ENCODE data around the gene SCEL. TPM values are rescaled to one million over a fixed set of nuclear protein-coding genes. Genes with fewer than 3 reads are reported as not detected.
"Not testable (repeated sequence)": the region's sequence is repeated elsewhere in the genome, so short reads cannot be mapped to it uniquely, and the experiment has no call there.

The SCEL gene
- total RNA-seq, 1 donor from 2014 or later: 14.7 TPM

DNA sequence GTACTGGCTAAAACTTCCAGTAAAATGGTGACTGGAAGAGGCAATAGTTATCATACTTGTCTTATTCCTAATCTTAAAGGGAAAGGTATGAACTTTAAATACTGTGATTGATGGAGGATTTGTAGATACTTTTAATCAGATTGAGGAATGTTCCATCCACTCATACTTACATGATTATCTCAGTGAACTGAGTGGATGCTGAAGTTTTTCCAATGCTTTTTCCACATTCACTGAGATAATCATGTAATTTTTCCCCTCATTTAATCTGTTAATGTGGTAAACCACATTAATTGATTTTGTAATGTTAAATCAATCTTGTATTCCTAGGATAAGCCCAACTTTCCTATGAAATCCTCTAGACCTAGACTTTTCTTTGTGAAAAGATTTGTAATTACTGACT lies 17.2 kb upstream of the SCEL start:
- Histone ChIP-seq H3K36me3 (ENCODE audit: control insufficient read depth, insufficient read depth, low read length) (no peaks in the 10 kb centered on the region), H3K4me3 (ENCODE audit: low read depth, low read length) (no peak overlapping the region), H3K27me3 (ENCODE audit: control insufficient read depth, insufficient read depth, low read length) (no peaks in the 10 kb centered on the region)
- TF ChIP-seq, protein P1, sequence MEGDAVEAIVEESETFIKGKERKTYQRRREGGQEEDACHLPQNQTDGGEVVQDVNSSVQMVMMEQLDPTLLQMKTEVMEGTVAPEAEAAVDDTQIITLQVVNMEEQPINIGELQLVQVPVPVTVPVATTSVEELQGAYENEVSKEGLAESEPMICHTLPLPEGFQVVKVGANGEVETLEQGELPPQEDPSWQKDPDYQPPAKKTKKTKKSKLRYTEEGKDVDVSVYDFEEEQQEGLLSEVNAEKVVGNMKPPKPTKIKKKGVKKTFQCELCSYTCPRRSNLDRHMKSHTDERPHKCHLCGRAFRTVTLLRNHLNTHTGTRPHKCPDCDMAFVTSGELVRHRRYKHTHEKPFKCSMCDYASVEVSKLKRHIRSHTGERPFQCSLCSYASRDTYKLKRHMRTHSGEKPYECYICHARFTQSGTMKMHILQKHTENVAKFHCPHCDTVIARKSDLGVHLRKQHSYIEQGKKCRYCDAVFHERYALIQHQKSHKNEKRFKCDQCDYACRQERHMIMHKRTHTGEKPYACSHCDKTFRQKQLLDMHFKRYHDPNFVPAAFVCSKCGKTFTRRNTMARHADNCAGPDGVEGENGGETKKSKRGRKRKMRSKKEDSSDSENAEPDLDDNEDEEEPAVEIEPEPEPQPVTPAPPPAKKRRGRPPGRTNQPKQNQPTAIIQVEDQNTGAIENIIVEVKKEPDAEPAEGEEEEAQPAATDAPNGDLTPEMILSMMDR (IDR thresholded peaks at IDR 0.05; ENCODE audit: insufficient read depth, low read length, poor library complexity, severe bottlenecking): no peak
- no peak for DNase-seq (ENCODE audit: low read depth)

DNA sequence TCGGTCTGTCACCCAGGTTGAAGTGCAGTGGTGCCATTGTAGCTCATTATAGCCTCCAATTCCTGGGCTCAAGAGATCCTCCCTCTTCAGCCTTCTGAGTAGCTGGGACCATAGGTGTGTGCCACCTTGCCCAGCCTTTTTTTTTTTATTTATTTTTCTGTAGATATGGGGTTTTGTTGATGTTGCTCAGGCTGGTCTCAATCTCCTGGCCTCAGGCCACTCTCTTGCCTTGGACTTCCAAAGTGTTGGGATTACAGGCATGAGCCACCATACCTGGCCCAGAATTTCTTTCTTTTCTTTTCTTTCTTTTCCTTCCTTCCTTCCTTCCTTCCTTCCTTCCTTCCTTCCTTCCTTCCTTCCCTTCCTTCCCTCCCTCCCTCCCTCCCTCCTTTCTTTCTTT lies 16.1 kb upstream of the SCEL start:
- H3K27me3 ChIP-seq (ENCODE audit: control insufficient read depth, insufficient read depth, low read length); H3K36me3 ChIP-seq (ENCODE audit: control insufficient read depth, insufficient read depth, low read length); H3K4me3 ChIP-seq (ENCODE audit: low read depth, low read length); DNase-seq (ENCODE audit: low read depth): not testable (repeated sequence)

DNA sequence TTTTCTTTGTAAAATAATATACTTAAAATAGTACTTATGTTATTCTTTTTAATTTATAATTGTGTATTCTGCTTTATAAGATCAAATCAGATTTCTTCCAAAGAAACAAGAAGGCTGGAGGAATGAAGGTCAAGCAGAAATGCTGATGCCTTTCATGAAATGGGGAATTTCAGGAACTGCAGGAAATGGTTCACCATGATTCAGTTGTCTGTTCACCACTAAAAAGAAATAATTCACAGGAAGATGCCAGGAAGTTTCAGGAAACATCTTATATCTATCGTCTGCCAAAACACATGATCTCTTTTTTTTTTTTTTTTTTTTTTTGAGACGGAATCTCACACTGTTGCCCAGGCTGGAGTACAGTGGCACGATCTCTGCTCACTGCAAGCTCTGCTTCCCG lies 15.7 kb upstream of the SCEL start:
- DNase-seq (ENCODE audit: low read depth): no peak
- H3K27me3 ChIP-seq (ENCODE audit: control insufficient read depth, insufficient read depth, low read length): no peaks in the 10 kb centered on the region
- no peaks in the 10 kb centered on the region for H3K36me3 ChIP-seq (ENCODE audit: control insufficient read depth, insufficient read depth, low read length)
- TF ChIP-seq, protein P1 (IDR thresholded peaks at IDR 0.05; ENCODE audit: insufficient read depth, low read length, poor library complexity, severe bottlenecking): no peak
- no peak overlapping the region for H3K4me3 ChIP-seq (ENCODE audit: low read depth, low read length)

DNA sequence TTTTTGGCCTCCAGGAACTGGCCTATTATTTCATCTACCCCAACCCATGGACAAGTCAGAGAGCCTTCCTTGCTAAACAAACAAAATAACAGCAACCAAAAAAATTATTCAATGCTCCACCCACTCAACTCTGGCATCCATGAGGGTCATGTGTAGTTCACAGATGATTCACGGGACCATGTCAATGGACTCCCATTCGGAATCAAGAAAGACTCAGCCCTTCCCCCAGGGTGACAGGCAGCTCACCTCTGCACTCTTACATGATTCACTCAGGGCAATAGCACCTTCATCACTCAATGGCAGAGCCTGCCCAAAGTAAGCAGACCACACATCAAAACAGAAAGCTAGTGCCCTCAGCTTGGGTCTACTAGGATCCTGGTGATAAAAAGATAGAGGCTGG lies 14.3 kb upstream of the SCEL start:
- peak; percentile 64 for DNase-seq (ENCODE audit: low read depth)
- no peaks in the 10 kb centered on the region for H3K36me3 ChIP-seq (ENCODE audit: control insufficient read depth, insufficient read depth, low read length)
- TF ChIP-seq, protein P1 (IDR thresholded peaks at IDR 0.05; ENCODE audit: insufficient read depth, low read length, poor library complexity, severe bottlenecking): no peak
- H3K27me3 ChIP-seq (ENCODE audit: control insufficient read depth, insufficient read depth, low read length): no peaks in the 10 kb centered on the region
- no peak overlapping the region for H3K4me3 ChIP-seq (ENCODE audit: low read depth, low read length)

DNA sequence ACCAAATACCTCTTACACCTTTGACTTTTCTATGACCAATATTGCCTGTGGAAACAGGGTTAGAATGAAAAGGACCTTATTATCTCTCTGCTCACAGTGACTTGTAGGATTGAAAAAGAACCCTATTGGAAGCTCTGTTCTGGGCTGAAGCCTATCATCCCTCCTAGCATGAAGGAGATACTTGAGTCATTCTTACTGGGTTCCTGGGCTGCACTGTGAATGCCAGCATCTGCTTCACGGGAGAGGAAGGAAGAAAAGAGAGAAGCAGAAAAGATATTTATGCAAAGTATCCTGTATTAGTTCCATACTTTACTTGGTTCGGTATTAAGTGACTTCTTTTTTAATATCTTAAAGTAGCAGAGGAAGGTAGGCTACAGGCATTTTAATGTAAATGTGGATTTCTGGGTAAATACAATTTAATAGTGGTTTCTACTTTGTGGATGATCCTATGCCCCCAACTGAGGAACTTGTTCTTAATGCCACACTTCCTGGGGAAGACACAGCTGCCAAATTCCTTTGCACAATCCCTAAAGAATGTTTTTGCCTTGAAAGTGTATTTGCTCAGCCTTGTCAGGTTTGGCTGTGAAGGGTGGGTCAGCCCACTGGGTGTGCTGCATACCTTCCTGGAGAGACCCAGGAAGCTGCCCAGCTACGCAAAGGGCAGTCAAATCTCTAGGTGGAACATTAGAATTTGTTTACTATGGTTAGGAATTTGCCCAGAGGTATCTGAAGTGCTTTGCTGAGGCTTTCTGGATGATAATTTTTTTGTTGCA lies 13.7 kb upstream of the SCEL start:
- no peaks in the 10 kb centered on the region for H3K27me3 ChIP-seq (ENCODE audit: control insufficient read depth, insufficient read depth, low read length)
- no peak overlapping the region for H3K4me3 ChIP-seq (ENCODE audit: low read depth, low read length)
- no peak for DNase-seq (ENCODE audit: low read depth)
- TF ChIP-seq, protein P1 (IDR thresholded peaks at IDR 0.05; ENCODE audit: insufficient read depth, low read length, poor library complexity, severe bottlenecking): peak; percentile 9
- no peaks in the 10 kb centered on the region for H3K36me3 ChIP-seq (ENCODE audit: control insufficient read depth, insufficient read depth, low read length)

DNA sequence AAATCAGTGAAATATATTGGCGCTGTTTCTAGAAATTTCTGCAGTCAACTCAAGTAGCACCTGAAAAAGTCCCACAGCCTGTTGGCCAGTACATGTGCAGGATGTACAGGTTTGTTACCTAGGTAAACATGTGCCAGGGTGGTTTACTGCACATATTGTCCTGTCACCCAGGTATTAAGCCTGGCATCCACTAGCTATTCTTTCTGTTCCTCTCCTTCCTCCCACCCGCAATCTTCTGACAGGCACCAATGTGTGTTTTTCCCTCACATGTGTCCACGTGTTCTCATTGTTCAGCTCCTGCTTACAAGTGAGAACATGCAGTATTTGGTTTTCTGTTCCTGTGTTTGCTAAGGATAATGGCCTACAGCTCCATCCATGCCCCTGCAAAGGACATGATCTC lies 13.1 kb upstream of the SCEL start:
- TF ChIP-seq, protein P1 (IDR thresholded peaks at IDR 0.05; ENCODE audit: insufficient read depth, low read length, poor library complexity, severe bottlenecking): no peak
- no peaks in the 10 kb centered on the region for H3K27me3 ChIP-seq (ENCODE audit: control insufficient read depth, insufficient read depth, low read length)
- no peak for DNase-seq (ENCODE audit: low read depth)
- no peaks in the 10 kb centered on the region for H3K36me3 ChIP-seq (ENCODE audit: control insufficient read depth, insufficient read depth, low read length)
- H3K4me3 ChIP-seq (ENCODE audit: low read depth, low read length): no peak overlapping the region
